ENCODE data around the gene TMEFF2. TPM values are rescaled to one million over a fixed set of nuclear protein-coding genes. Genes with fewer than 3 reads are reported as not detected.
A peak's percentile ranks its signal among the peaks of the same experiment; 100 is the strongest.

The TMEFF2 gene, protein sequence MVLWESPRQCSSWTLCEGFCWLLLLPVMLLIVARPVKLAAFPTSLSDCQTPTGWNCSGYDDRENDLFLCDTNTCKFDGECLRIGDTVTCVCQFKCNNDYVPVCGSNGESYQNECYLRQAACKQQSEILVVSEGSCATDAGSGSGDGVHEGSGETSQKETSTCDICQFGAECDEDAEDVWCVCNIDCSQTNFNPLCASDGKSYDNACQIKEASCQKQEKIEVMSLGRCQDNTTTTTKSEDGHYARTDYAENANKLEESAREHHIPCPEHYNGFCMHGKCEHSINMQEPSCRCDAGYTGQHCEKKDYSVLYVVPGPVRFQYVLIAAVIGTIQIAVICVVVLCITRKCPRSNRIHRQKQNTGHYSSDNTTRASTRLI
- total RNA-seq = 4.7 TPM
- polyA plus RNA-seq = 3.5 TPM

DNA sequence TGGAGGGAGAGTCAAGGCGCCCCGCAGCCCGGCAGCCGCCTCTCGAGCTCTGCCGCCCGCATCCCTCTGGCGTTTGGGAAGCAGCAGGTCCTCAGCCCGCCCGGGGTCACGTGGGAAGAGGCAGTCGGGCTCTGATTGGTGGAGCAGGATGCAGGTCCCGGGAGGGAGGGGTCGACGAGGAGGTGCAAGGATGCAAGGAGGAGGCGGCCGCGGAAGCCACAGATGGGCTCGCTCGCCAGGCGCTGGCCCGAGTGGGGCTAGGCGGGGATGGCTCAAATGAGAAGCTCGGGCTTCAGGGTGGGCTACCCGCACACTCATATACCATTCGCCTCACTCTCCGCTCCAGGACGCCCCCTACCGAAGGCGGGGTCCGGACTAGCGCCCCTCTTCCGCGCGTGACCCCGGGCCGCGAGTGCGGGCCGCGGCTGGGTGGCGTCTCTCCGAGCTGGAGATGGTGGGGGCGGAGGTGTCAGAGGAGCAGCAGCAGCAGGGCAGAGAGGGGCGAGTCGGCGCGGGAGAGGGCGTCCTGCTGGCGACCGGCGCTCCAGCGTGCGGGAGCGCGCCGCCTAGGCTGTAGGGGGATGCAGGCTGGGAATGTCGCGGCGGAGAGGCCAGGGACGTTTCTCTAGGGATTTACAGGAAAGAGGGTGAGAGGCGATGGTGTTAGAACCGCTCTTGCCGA lies at the start of gene TMEFF2:
Gene TMEFF2, minus strand, starts transcription at position 68 of the 682 bp plus-strand sequence. CDS start 409 bp downstream, outside the sequence.
- peak; percentile 69 for DNase-seq (ENCODE audit: extremely low spot score)
- H3K4me3 ChIP-seq (ENCODE audit: low read depth, low read length) = peak within 1 kb of the TSS; percentile 25
- H3K36me3 ChIP-seq (ENCODE audit: insufficient read depth) = no peaks in the 10 kb centered on the region
- 2% methylated on average over 64 of the region's 64 CpGs for WGBS
- H3K4me1 ChIP-seq (ENCODE audit: insufficient read depth) = peaks cover 1% of the 10 kb centered on the region
- H3K27ac ChIP-seq (ENCODE audit: low read depth) = no peak within 1 kb of the TSS

DNA sequence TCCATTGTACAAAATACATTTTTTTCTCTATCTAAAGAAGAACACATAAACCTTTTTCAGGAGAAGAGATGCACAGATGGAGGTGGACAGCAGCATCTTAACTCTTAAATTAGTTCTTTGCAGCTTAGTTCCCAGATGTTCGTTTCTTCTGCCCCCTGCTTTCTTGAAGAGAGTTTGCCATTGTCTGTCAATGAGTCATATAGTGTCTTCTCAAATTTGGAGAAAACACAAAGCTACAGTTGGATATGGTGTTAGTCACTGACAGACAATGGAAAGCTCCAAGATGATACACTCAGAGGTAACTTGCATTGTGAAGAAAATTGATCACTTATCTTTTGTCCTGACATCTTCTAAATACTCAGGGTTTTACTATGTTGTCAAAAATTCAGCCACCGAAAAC lies 48.8 kb upstream of the TMEFF2 start:
- Histone ChIP-seq H3K36me3 (ENCODE audit: insufficient read depth) (no peaks in the 10 kb centered on the region), H3K4me1 (ENCODE audit: insufficient read depth) (no peaks in the 10 kb centered on the region), H3K27ac (ENCODE audit: low read depth) (no peak overlapping the region), H3K4me3 (ENCODE audit: low read depth, low read length) (no peak overlapping the region)
- no peak for DNase-seq (ENCODE audit: extremely low spot score)
- WGBS = 77% methylated on average over 2 of the region's 2 CpGs

DNA sequence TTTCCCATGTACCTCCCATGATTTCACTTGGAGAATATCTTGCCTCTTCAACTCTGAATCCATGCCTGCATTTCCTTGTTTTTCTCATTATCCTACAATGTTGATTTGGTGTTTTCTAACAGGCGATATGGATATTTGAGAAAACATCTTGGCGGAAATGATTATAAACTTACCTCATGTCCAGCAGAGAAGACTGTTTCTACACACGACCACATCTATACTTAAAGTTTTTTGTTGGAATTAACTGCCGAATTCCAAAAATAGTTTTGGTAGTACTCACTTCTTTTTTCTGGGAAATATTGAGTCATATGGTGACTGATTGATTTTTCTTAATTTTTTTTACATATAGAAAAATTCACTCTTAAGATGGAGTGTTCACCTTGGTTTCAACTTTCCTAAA lies 41.4 kb upstream of the TMEFF2 start:
- Histone ChIP-seq H3K36me3 (ENCODE audit: insufficient read depth) (no peaks in the 10 kb centered on the region), H3K27ac (ENCODE audit: low read depth) (no peak overlapping the region), H3K4me1 (ENCODE audit: insufficient read depth) (no peaks in the 10 kb centered on the region), H3K4me3 (ENCODE audit: low read depth, low read length) (no peak overlapping the region)
- WGBS = 69% methylated on average over 4 of the region's 4 CpGs
- DNase-seq (ENCODE audit: extremely low spot score) = no peak

DNA sequence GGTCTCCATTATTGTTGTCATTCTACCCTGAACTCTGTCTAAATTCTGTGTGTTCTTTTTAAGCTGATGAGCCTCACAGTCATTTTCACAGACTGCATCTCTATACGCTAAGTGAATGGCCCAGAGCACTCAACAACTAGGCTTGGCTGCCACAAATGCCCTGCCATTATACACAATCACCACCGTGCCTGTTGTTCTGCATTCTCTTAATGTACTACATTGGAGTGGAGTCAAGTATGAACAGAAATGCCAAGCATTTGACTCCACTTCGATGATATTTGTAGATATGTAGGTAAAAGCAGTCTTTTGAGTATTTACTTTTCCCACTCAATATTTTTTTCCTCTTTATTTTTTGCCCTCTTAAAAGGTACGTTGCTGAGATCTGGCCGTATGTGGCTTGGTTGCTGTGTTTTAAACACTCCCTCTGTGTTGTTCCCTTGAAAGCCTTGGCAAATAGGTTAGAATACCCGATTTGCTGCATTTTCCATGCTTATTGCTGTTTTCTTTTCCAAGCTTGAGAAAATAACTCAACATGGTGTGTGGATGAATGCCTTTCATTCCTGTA lies 36.2 kb upstream of the TMEFF2 start:
- H3K4me1 ChIP-seq (ENCODE audit: insufficient read depth) = no peaks in the 10 kb centered on the region
- 73% methylated on average over 6 of the region's 6 CpGs for WGBS
- no peaks in the 10 kb centered on the region for H3K36me3 ChIP-seq (ENCODE audit: insufficient read depth)
- no peak overlapping the region for H3K27ac ChIP-seq (ENCODE audit: low read depth)
- no peak for DNase-seq (ENCODE audit: extremely low spot score)
- H3K4me3 ChIP-seq (ENCODE audit: low read depth, low read length) = no peak overlapping the region

DNA sequence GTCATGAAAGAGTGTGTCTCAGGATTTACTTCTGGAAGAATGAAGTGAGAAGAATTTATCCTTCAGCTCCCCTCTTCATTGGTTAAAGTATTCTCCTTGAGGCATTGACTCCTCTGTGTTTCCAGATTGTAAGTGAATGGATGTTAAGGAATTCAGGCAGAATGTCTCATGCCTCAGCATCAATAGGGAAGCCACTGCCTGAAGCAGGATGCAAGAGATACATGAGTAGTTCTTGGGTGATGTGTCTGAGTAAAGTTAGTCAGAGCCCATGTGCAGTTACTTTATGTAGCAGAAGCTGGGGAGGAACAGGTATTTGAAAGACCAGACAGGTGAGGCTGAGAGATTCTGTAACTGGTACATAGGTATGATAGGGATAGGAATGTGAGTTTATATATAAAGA lies 34.0 kb upstream of the TMEFF2 start:
- DNase-seq (ENCODE audit: extremely low spot score) = no peak
- no peaks in the 10 kb centered on the region for H3K36me3 ChIP-seq (ENCODE audit: insufficient read depth)

DNA sequence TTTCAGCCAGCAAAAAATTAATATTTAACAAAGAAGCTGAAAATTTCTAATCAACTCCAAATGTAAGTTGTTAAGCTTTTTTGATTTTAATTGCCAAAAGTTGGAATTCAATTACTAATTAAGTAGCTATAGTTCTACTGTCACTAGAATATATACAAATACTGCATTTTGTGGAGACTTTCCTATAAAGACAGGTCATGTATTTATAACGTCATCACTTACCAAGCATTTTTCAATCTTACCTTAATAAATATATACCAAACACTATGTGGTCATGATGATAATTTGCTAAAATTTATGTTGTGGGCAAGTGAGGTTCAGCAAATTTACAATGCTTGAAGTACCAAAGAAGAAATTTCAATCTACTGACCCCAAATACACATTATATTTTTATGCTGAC lies 24.2 kb upstream of the TMEFF2 start:
- WGBS = 85% methylated on average over 1 of the region's 1 CpG
- DNase-seq (ENCODE audit: extremely low spot score) = no peak
- Histone ChIP-seq H3K4me3 (ENCODE audit: low read depth, low read length) (no peak overlapping the region), H3K4me1 (ENCODE audit: insufficient read depth) (no peaks in the 10 kb centered on the region), H3K27ac (ENCODE audit: low read depth) (no peak overlapping the region), H3K36me3 (ENCODE audit: insufficient read depth) (no peaks in the 10 kb centered on the region)

More for the DNA sequence above, 34.0 kb upstream of the TMEFF2 start:
- Histone ChIP-seq H3K4me1 (ENCODE audit: insufficient read depth) (no peaks in the 10 kb centered on the region), H3K27ac (ENCODE audit: low read depth) (no peak overlapping the region), H3K4me3 (ENCODE audit: low read depth, low read length) (no peak overlapping the region)

DNA sequence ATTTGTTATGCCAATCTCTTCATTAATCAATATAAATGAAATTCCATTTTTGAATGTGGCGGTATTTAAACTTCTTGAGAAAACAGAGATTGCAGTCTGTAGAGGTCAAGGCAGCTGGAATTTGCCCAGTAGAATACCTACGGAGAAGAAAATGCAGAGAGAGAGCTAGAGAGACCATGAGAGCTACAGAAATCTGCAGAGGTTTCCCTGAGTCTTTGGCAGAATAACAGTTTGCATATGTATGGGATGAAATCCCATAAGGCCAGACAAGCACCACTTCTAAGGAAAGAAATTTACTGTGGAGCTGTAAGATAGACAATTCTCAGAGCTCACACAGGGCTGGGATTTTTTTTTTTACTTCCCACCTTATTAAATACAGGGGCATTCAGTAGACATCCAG lies 23.6 kb upstream of the TMEFF2 start:
- no peak for DNase-seq (ENCODE audit: extremely low spot score)
- H3K36me3 ChIP-seq (ENCODE audit: insufficient read depth) = no peaks in the 10 kb centered on the region
- no peaks in the 10 kb centered on the region for H3K4me1 ChIP-seq (ENCODE audit: insufficient read depth)
- 88% methylated on average over 2 of the region's 2 CpGs for WGBS
- no peak overlapping the region for H3K4me3 ChIP-seq (ENCODE audit: low read depth, low read length)
- no peak overlapping the region for H3K27ac ChIP-seq (ENCODE audit: low read depth)

DNA sequence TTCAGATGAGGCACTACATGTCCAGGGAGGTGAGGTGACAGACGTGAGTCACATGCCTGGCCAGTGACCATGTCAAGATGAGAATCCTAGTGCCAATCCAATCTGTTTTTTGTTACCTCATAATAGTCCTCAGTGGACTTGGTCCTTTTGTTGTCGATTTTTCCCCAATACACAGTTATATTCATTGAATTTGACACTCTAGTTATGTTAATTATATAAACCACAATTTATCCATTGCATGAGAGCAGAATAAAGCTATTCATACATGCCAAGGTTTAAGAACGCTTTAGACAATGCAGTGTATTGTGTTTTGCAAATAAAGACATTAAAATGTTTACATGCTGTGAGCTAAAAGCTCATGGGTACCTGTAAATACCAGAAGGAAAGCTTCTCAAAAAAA lies 21.6 kb upstream of the TMEFF2 start:
- 80% methylated on average over 3 of the region's 3 CpGs for WGBS
- no peak for DNase-seq (ENCODE audit: extremely low spot score)
- no peaks in the 10 kb centered on the region for H3K4me1 ChIP-seq (ENCODE audit: insufficient read depth)
- H3K4me3 ChIP-seq (ENCODE audit: low read depth, low read length) = no peak overlapping the region
- H3K27ac ChIP-seq (ENCODE audit: low read depth) = no peak overlapping the region
- no peaks in the 10 kb centered on the region for H3K36me3 ChIP-seq (ENCODE audit: insufficient read depth)

DNA sequence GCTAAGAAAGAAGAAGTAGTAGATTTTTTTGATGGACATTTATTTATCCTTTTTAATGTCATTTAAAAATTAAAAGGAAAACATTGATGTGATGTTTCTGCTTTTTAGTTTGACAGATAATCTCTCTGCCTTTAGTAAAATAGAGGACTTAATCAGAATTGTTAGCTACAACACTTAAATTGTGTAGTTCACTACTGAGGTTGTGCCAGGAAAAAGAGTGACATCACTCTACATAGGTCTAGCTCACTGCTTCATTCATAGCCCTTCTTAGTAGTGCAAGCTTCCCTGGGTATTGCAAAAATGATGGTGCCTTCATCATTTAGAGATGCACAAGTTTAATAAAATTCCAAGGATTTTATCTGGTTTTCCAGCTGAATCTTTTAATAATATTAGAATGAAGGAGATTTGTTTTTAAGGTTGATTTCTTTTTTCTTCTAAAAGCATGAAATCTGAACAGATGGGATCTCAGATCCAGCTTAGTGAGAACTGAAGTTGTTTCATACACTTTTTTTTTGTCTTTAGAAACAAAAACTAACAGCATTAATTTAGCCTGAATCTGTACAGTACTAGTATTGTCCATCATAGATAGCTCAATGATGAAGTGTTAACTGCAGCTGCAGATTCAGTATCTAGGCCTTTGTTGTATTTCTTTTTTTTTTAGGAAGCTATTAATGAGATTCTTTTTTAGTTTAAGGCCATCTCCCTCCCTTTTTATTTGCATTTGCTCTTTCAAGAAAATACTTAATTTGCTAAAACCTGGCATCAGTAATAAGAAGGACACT lies 20.6 kb upstream of the TMEFF2 start:
- Histone ChIP-seq H3K27ac (ENCODE audit: low read depth) (no peak overlapping the region), H3K4me3 (ENCODE audit: low read depth, low read length) (no peak overlapping the region), H3K36me3 (ENCODE audit: insufficient read depth) (no peaks in the 10 kb centered on the region), H3K4me1 (ENCODE audit: insufficient read depth) (no peaks in the 10 kb centered on the region)
- no peak for DNase-seq (ENCODE audit: extremely low spot score)

DNA sequence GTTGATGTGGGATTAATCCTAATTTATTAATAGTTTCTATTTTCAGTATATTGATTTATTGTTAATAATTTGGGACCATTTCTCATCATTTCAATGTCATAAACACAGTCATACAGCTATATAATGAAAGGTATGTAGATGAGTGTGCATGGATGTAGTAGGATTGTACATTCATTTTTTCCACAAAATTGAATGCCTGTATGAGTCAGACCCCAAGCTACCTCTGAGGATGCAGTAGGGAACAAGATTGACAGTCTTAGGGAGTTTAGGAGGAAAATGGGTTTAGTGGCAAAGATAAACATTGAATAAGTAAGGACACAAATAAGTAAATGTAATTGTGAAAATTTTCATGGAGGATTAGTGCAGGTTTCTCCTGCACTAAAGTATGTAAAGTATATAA lies 14.1 kb upstream of the TMEFF2 start:
- Histone ChIP-seq H3K4me1 (ENCODE audit: insufficient read depth) (no peaks in the 10 kb centered on the region), H3K36me3 (ENCODE audit: insufficient read depth) (no peaks in the 10 kb centered on the region), H3K27ac (ENCODE audit: low read depth) (no peak overlapping the region), H3K4me3 (ENCODE audit: low read depth, low read length) (no peak overlapping the region)
- DNase-seq (ENCODE audit: extremely low spot score) = no peak

DNA sequence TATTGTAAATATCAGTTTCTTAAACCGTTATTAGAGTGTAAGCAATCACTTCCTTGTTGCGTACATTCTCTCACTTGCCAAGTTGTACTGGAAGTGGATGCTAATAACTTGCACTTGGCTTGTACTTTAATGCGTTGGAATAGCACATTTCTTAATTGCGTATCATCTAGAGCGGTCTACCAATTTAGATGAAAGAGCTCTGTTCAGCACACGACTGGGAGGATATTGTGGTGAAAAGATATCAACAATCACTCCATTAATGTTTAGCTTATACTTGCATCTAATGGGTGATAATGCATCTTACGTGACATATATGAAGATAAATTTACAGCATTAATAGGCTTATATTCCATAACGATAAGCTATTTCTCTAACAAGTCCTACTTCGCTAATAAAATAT lies 11.7 kb upstream of the TMEFF2 start:
- no peaks in the 10 kb centered on the region for H3K4me1 ChIP-seq (ENCODE audit: insufficient read depth)
- no peak overlapping the region for H3K27ac ChIP-seq (ENCODE audit: low read depth)
- H3K4me3 ChIP-seq (ENCODE audit: low read depth, low read length) = no peak overlapping the region
- no peaks in the 10 kb centered on the region for H3K36me3 ChIP-seq (ENCODE audit: insufficient read depth)
- 55% methylated on average over 9 of the region's 9 CpGs for WGBS
- DNase-seq (ENCODE audit: extremely low spot score) = no peak

DNA sequence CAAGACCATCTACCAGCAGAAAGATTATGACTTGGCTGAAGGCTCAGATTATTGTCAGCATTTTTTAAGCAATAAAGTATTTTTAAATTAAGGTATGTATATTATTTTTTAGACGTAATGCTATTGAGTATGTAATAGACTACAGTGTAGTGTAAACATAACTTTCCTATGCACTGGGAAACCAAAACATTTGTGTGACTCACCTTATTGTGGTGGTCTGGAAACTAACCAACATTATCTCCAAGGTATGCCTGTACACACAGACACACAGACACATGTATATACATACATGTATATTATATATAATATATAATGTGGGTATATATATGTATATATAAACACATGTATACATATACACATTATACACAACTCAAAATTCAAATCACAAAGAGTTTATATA lies 9.1 kb upstream of the TMEFF2 start:
- Histone ChIP-seq H3K36me3 (ENCODE audit: insufficient read depth) (no peaks in the 10 kb centered on the region), H3K4me3 (ENCODE audit: low read depth, low read length) (no peak overlapping the region), H3K27ac (ENCODE audit: low read depth) (no peak overlapping the region), H3K4me1 (ENCODE audit: insufficient read depth) (no peaks in the 10 kb centered on the region)
- WGBS = 75% methylated on average over 1 of the region's 1 CpG
- DNase-seq (ENCODE audit: extremely low spot score) = no peak

DNA sequence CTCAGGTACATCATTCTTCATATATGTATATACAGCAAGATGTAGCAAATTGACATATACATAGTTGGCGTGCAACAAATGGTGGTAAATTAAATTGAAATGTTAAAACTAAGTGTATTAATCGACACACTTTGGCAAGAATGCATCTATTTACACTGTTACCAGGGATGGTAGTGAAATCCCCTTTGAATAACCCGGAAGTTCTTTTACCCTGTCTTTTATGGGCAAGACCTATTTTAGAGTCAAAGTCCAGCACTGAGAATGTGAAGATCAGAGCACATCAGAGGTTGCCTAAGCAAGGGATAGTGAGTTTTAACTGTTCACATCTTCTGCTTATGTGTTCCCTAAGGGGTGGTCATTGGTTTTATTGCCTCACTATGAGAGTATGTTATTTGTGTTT lies 7.6 kb upstream of the TMEFF2 start:
- no peak overlapping the region for H3K27ac ChIP-seq (ENCODE audit: low read depth)
- 87% methylated on average over 3 of the region's 3 CpGs for WGBS
- DNase-seq (ENCODE audit: extremely low spot score) = no peak
- H3K4me1 ChIP-seq (ENCODE audit: insufficient read depth) = no peaks in the 10 kb centered on the region
- no peaks in the 10 kb centered on the region for H3K36me3 ChIP-seq (ENCODE audit: insufficient read depth)
- no peak overlapping the region for H3K4me3 ChIP-seq (ENCODE audit: low read depth, low read length)

DNA sequence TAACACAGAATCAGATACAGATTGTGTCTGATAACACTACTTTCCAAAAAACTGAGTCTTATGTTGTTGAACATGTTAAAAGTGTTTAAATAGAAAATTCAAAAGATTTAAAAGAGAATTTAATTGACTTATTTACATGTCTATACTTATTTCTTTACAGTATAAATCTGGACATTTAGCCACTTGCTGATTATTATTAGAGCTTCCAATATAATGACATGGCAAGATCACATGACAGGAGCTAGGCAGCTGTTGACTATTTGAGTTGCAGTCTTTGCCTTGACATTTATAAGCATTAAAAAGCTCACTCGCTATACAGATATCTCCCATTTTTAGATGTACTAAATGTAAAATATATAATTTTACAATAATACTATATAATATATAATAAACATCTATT lies 6.4 kb upstream of the TMEFF2 start:
- Histone ChIP-seq H3K36me3 (ENCODE audit: insufficient read depth) (no peaks in the 10 kb centered on the region), H3K4me3 (ENCODE audit: low read depth, low read length) (no peak overlapping the region), H3K27ac (ENCODE audit: low read depth) (no peak overlapping the region), H3K4me1 (ENCODE audit: insufficient read depth) (no peaks in the 10 kb centered on the region)
- 60% methylated on average over 1 of the region's 1 CpG for WGBS
- no peak for DNase-seq (ENCODE audit: extremely low spot score)

Data from urinary bladder (tissue), 4 donors.